ENCODE results near the gene SHANK1.

GRCh38 chr19:50697414-50698124 is 22.0 kb downstream of the SHANK1 start:
- TF ChIP-seq CTCF (conservative IDR thresholded peaks at IDR 0.05; ENCODE audit: low read length) (no peak), EZH2phosphoT487 (IDR thresholded peaks at IDR 0.05; ENCODE audit: borderline replicate concordance, low read depth, low read length) (no peak)

Data from OCI-LY7 (cell line).